ENCODE measurements around the gene KRT40. TPM values are rescaled to one million over a fixed set of nuclear protein-coding genes. Genes with fewer than 3 reads are reported as not detected.

Gene KRT40
- total RNA-seq, 2 donors from 2014 or later, result not detected

DNA sequence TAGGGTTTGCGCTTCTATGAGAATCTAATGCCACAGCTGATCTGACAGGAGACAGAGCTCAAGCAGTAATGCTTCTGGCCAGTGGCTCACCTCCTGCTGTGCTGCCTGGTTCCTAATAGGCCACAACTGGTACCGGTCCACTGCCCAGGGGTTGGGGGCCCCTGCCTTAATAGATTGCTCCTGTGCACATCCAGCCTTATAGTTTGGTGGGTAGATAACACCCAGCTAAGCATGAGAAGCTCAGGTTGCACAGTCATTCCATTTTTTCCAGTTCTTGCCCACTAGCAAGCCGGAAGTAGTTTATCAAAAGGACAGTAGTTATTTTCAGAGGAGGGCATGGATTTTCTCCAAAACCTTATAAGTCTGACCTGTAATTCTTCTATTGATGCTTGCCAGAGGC, 35.3 kb upstream of the KRT40 start:
- DNase-seq (ENCODE audit: low spot score) (no peak), ATAC-seq (ENCODE audit: insufficient number of reproducible peaks, low FRiP score, low read depth) (no peak)
- H3K27ac ChIP-seq, result no peak overlapping the region
- no peaks in the 10 kb centered on the region for H3K36me3 ChIP-seq
- no peaks in the 10 kb centered on the region for H3K4me1 ChIP-seq (ENCODE audit: control insufficient read depth in 1 of 2, low read depth in 2 of 2)
- no peaks in the 10 kb centered on the region for H3K9me3 ChIP-seq
- no peak overlapping the region for H3K4me3 ChIP-seq
- no peaks in the 10 kb centered on the region for H3K27me3 ChIP-seq (replicated peaks; ENCODE audit: insufficient read depth)
- TF ChIP-seq, protein P1, sequence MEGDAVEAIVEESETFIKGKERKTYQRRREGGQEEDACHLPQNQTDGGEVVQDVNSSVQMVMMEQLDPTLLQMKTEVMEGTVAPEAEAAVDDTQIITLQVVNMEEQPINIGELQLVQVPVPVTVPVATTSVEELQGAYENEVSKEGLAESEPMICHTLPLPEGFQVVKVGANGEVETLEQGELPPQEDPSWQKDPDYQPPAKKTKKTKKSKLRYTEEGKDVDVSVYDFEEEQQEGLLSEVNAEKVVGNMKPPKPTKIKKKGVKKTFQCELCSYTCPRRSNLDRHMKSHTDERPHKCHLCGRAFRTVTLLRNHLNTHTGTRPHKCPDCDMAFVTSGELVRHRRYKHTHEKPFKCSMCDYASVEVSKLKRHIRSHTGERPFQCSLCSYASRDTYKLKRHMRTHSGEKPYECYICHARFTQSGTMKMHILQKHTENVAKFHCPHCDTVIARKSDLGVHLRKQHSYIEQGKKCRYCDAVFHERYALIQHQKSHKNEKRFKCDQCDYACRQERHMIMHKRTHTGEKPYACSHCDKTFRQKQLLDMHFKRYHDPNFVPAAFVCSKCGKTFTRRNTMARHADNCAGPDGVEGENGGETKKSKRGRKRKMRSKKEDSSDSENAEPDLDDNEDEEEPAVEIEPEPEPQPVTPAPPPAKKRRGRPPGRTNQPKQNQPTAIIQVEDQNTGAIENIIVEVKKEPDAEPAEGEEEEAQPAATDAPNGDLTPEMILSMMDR (IDR thresholded peaks at IDR 0.05), result no peak

GRCh38 chr17:41018541-41018940, 34.4 kb upstream of the KRT40 start:
- Histone ChIP-seq H3K27ac (no peak overlapping the region), H3K4me3 (no peak overlapping the region), H3K36me3 (no peaks in the 10 kb centered on the region), H3K4me1 (ENCODE audit: control insufficient read depth in 1 of 2, low read depth in 2 of 2) (no peaks in the 10 kb centered on the region), H3K27me3 (replicated peaks; ENCODE audit: insufficient read depth) (no peaks in the 10 kb centered on the region), H3K9me3 (no peaks in the 10 kb centered on the region)
- DNase-seq (ENCODE audit: low spot score) (no peak), ATAC-seq (ENCODE audit: insufficient number of reproducible peaks, low FRiP score, low read depth) (no peak)
- TF ChIP-seq, protein P1 (IDR thresholded peaks at IDR 0.05), result no peak

DNA sequence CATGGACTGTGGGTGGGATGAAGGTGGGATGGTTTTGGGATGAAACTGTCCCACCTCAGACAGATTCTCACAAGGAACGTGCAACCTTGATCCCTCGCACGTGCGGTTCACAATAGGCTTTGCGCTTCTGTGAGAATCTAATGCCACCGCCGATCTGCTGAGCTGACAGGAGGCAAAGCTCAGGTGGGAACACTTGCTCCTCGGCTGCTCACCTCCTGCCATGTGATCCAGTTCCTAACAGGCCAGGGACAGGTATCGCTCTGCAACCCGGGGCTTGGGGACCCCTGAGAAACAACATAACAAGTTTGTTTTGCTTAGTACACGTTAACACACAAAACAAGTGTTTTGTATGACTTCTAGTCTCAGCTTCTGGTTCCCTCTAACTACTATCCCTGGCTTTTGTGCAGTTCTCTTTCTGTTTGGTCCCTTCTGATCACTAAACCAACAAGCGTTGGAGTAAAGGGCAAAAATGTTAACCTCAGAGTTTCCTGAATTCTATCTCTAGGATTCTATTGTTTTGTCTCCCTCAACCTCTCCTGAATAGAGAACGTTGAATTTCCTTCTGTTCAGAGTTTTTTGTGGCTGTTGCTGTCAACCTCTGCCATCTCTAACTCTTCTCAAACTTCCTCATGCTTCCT, 32.6 kb upstream of the KRT40 start:
- Histone ChIP-seq H3K36me3 (no peaks in the 10 kb centered on the region), H3K4me1 (ENCODE audit: control insufficient read depth in 1 of 2, low read depth in 2 of 2) (no peaks in the 10 kb centered on the region), H3K27me3 (replicated peaks; ENCODE audit: insufficient read depth) (no peaks in the 10 kb centered on the region), H3K27ac (no peak overlapping the region), H3K4me3 (no peak overlapping the region), H3K9me3 (no peaks in the 10 kb centered on the region)
- TF ChIP-seq, protein P1 (IDR thresholded peaks at IDR 0.05), result no peak
- ATAC-seq (ENCODE audit: insufficient number of reproducible peaks, low FRiP score, low read depth) (no peak), DNase-seq (ENCODE audit: low spot score) (no peak)

- H3K9me3 ChIP-seq, result no peaks in the 10 kb centered on the region
These were observed 31.3 kb upstream of the KRT40 start for GRCh38 chr17:41015454-41015853.

DNA sequence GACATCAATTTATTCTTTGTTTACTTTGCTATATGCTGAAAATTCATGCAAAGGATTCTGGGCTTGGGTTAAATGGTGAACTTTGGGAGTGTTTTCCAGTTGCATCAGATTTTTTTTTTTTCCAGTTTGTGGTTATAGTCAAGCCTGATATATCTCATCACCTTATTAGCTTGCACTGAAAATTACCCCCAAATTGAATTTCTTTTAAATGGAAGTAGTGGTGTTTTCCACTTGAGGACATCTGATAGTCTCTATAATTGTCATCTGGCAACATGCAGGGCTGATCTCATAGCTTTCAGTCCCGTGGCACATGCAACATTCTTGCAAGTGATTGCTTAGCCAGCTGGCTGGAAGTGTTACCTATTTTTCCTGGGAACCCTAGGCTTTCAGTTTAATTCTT, 29.5 kb upstream of the KRT40 start:
- TF ChIP-seq, protein P1 (IDR thresholded peaks at IDR 0.05), result no peak
- H3K27me3 ChIP-seq (replicated peaks; ENCODE audit: insufficient read depth), result no peaks in the 10 kb centered on the region
- ATAC-seq (ENCODE audit: insufficient number of reproducible peaks, low FRiP score, low read depth), result no peak

More at GRCh38 chr17:41015454-41015853, 31.3 kb upstream of the KRT40 start:
- H3K27ac ChIP-seq, result no peak overlapping the region
- no peaks in the 10 kb centered on the region for H3K4me1 ChIP-seq (ENCODE audit: control insufficient read depth in 1 of 2, low read depth in 2 of 2)
- TF ChIP-seq, protein P1 (IDR thresholded peaks at IDR 0.05), result no peak
- no peaks in the 10 kb centered on the region for H3K27me3 ChIP-seq (replicated peaks; ENCODE audit: insufficient read depth)
- H3K36me3 ChIP-seq, result no peaks in the 10 kb centered on the region
- DNase-seq (ENCODE audit: low spot score), result no peak
- no peak for ATAC-seq (ENCODE audit: insufficient number of reproducible peaks, low FRiP score, low read depth)
- H3K4me3 ChIP-seq, result no peak overlapping the region

More for the DNA sequence above, 29.5 kb upstream of the KRT40 start:
- H3K4me1 ChIP-seq (ENCODE audit: control insufficient read depth in 1 of 2, low read depth in 2 of 2), result no peaks in the 10 kb centered on the region
- H3K4me3 ChIP-seq, result no peak overlapping the region
- H3K9me3 ChIP-seq, result no peaks in the 10 kb centered on the region
- no peak overlapping the region for H3K27ac ChIP-seq
- H3K36me3 ChIP-seq, result no peaks in the 10 kb centered on the region
- no peak for DNase-seq (ENCODE audit: low spot score)

Data from thoracic aorta (tissue), 2 donors.